GM21447 (cell line): Measurements from ENCODE around the gene KLHL30.
A peak's percentile ranks its signal among the peaks of the same experiment; 100 is the strongest.
"Not testable (repeated sequence)": the region's sequence is repeated elsewhere in the genome, so short reads cannot be mapped to it uniquely, and the experiment has no call there.

Source experiments
- ATAC-seq: cut with Tn5 transposase; IDR thresholded peaks from one replicate; pipeline ENCODE4 v1.9.1; 2021; ENCODE audit not compliant: unreplicated experiment

The KLHL30 gene

GRCh38 chr2:238101891-238102841, 36.3 kb upstream of the KLHL30 start:
- ATAC-seq = no peak

GRCh38 chr2:238102865-238103264, 35.6 kb upstream of the KLHL30 start:
- no peak for ATAC-seq

GRCh38 chr2:238103465-238104225, 34.8 kb upstream of the KLHL30 start:
- no peak for ATAC-seq

- no peak for ATAC-seq
Observed at GRCh38 chr2:238104226-238104690, 34.2 kb upstream of the KLHL30 start.

- ATAC-seq = no peak
Observed at GRCh38 chr2:238104691-238105371, 33.6 kb upstream of the KLHL30 start.

GRCh38 chr2:238105506-238106338, 32.7 kb upstream of the KLHL30 start:
- ATAC-seq = no peak

GRCh38 chr2:238106339-238106697, 32.1 kb upstream of the KLHL30 start:
- no peak for ATAC-seq

GRCh38 chr2:238106698-238107524, 31.6 kb upstream of the KLHL30 start:
- peak; percentile 21 for ATAC-seq

- ATAC-seq = peak; percentile 67
Observed at GRCh38 chr2:238107525-238108422, 30.7 kb upstream of the KLHL30 start.

- ATAC-seq = peak; percentile 80
Observed at GRCh38 chr2:238108423-238109183, 29.9 kb upstream of the KLHL30 start.

- no peak for ATAC-seq
Observed at GRCh38 chr2:238113611-238114010, 24.9 kb upstream of the KLHL30 start.

GRCh38 chr2:238114331-238114841, 24.1 kb upstream of the KLHL30 start:
- ATAC-seq = no peak

- ATAC-seq = no peak
Observed at GRCh38 chr2:238114851-238115660, 23.4 kb upstream of the KLHL30 start.

GRCh38 chr2:238115709-238116108, 22.8 kb upstream of the KLHL30 start:
- not testable (repeated sequence) for ATAC-seq

GRCh38 chr2:238116298-238117198, 21.9 kb upstream of the KLHL30 start:
- no peak for ATAC-seq
